GM19463 (cell line): ENCODE measurements around the gene NCAN.

ENCODE experiments used
- ATAC-seq: cut with Tn5 transposase; IDR thresholded peaks from one replicate; pipeline ENCODE4 v1.9.1; 2021; ENCODE audit warnings: mild to moderate bottlenecking, moderate library complexity; ENCODE audit not compliant: unreplicated experiment

The NCAN gene

GRCh38 chr19:19258589-19259338, 47.0 kb downstream of the NCAN start:
- no peak for ATAC-seq

- no peak for ATAC-seq
Observed at GRCh38 chr19:19259741-19260140, 48.0 kb downstream of the NCAN start.

GRCh38 chr19:19260417-19261214, 48.9 kb downstream of the NCAN start:
- ATAC-seq, result no peak

GRCh38 chr19:19261350-19262189, 49.8 kb downstream of the NCAN start:
- no peak for ATAC-seq

- ATAC-seq, result no peak
Observed at GRCh38 chr19:19262190-19263057, 50.7 kb downstream of the NCAN start.

- ATAC-seq, result no peak
Observed at GRCh38 chr19:19263886-19264487, 52.2 kb downstream of the NCAN start.

GRCh38 chr19:19267305-19267704, 55.5 kb downstream of the NCAN start:
- no peak for ATAC-seq

- no peak for ATAC-seq
Observed at GRCh38 chr19:19268453-19269385, 57.0 kb downstream of the NCAN start.

- ATAC-seq, result no peak
Observed at GRCh38 chr19:19269952-19270694, 58.4 kb downstream of the NCAN start.

GRCh38 chr19:19270749-19271571, 59.2 kb downstream of the NCAN start:
- no peak for ATAC-seq

- ATAC-seq, result no peak
Observed at GRCh38 chr19:19271828-19272599, 60.3 kb downstream of the NCAN start.

GRCh38 chr19:19274146-19274545, 62.4 kb downstream of the NCAN start:
- no peak for ATAC-seq

GRCh38 chr19:19274716-19275565, 63.2 kb downstream of the NCAN start:
- ATAC-seq, result no peak

- ATAC-seq, result no peak
Observed at GRCh38 chr19:19276386-19276785, 64.6 kb downstream of the NCAN start.

GRCh38 chr19:19276851-19277250, 65.1 kb downstream of the NCAN start:
- ATAC-seq, result no peak

- no peak for ATAC-seq
Observed at GRCh38 chr19:19278315-19278714, 66.6 kb downstream of the NCAN start.
